ENCODE results near the gene NCOA6. TPM values are rescaled to one million over a fixed set of nuclear protein-coding genes. Genes with fewer than 3 reads are reported as not detected.

Gene NCOA6
- polyA plus RNA-seq, 1 of the 3 experiments (the other 2 are of a cell fraction): 14.5 TPM

- no peak for TF ChIP-seq REST (IDR thresholded peaks at IDR 0.05; ENCODE audit: low read depth, low read length)
- TF ChIP-seq ZBTB33 (IDR thresholded peaks at IDR 0.05; ENCODE audit: borderline replicate concordance, low read depth): no peak
- TF ChIP-seq RCOR1 (IDR thresholded peaks at IDR 0.05; ENCODE audit: low read length): no peak
- TF ChIP-seq JUND (IDR thresholded peaks at IDR 0.05): no peak
- TF ChIP-seq RAD21 (IDR thresholded peaks at IDR 0.05; ENCODE audit: low read length): no peak
Observed at GRCh38 chr20:34815636-34816035, 9.8 kb downstream of the NCOA6 start (continued).

GRCh38 chr20:34808583-34808982, 16.9 kb downstream of the NCOA6 start:
- no peak for DNase-seq
- ChIA-PET POLR2A (no interaction called here), CTCF (no interaction called here)
- Histone ChIP-seq H3K79me2 (ENCODE audit: insufficient read depth) (peaks cover 96% of the 10 kb centered on the region), H3K36me3 (replicated peaks in 1 of 2; ENCODE audit: control insufficient read depth in 1 of 2, insufficient read depth in 2 of 2, low read length in 1 of 2) (no peaks in the 10 kb centered on the region), H3F3A (replicated peaks; ENCODE audit: insufficient read depth) (peaks cover 9% of the 10 kb centered on the region), H3K9ac (no peak overlapping the region), H3K4me2 (no peak overlapping the region), H3K9me3 (no peaks in the 10 kb centered on the region), H2AFZ (ENCODE audit: low read depth) (no peak overlapping the region), H3K27ac (ENCODE audit: low read depth in 2 of 2, low read length in 1 of 2) (no peak overlapping the region), H3K4me1 (ENCODE audit: control insufficient read depth in 1 of 2, insufficient read depth in 2 of 2, low read depth in 1 of 2, low read length in 1 of 2) (peaks cover 0 to 8% of the 10 kb centered on the region in 2 experiments; a peak in 1 of 4 replicates), H3K9me2 (no peaks in the 10 kb centered on the region), H3K27me3 (ENCODE audit: insufficient read depth) (no peaks in the 10 kb centered on the region), H4K20me1 (ENCODE audit: insufficient read depth) (peaks cover 68% of the 10 kb centered on the region), H3K4me3 (ENCODE audit: low read depth in 2 of 2, low read length in 1 of 2) (no peak overlapping the region)
- 96% methylated on average over 5 of the region's 5 CpGs for WGBS (ENCODE audit: low lambda C conversion rate)
- TF ChIP-seq SMC3 (IDR thresholded peaks at IDR 0.05; ENCODE audit: low read depth, low read length) (no peak), RCOR1 (IDR thresholded peaks at IDR 0.05; ENCODE audit: low read length) (no peak), PBX3 (IDR thresholded peaks at IDR 0.05) (no peak), SIN3A (IDR thresholded peaks at IDR 0.05; ENCODE audit: borderline replicate concordance, low read depth, low read length) (no peak), CHD2 (IDR thresholded peaks at IDR 0.05; ENCODE audit: low read length, partially characterized antibody) (no peak), MAX (IDR thresholded peaks at IDR 0.05; ENCODE audit: low read depth) (no peak), TAF1 (IDR thresholded peaks at IDR 0.05; ENCODE audit: borderline replicate concordance, low read depth, low read length) (no peak), ZBTB33 (IDR thresholded peaks at IDR 0.05; ENCODE audit: borderline replicate concordance, low read depth) (no peak), EP300 (IDR thresholded peaks at IDR 0.05; ENCODE audit: borderline replicate concordance in 1 of 2, low read depth in 1 of 2, low read length in 1 of 2) (no peak), MEF2A (IDR thresholded peaks at IDR 0.05; ENCODE audit: borderline replicate concordance, low read depth) (no peak), REST (IDR thresholded peaks at IDR 0.05; ENCODE audit: low read depth, low read length) (no peak), RFX5 (IDR thresholded peaks at IDR 0.05; ENCODE audit: low read length) (no peak), FOSL2 (IDR thresholded peaks at IDR 0.05; ENCODE audit: borderline replicate concordance, low read depth) (no peak), ELF1 (IDR thresholded peaks at IDR 0.05) (no peak), TEAD4 (IDR thresholded peaks at IDR 0.05; ENCODE audit: borderline replicate concordance, insufficient read depth) (no peak), NFIC (IDR thresholded peaks at IDR 0.05; ENCODE audit: borderline replicate concordance) (no peak)
